Measurements from ENCODE around the gene P2RY11. TPM values are rescaled to one million over a fixed set of nuclear protein-coding genes. Genes with fewer than 3 reads are reported as not detected.

P2RY11 gene
- total and polyA plus RNA-seq, 2 of the 4 experiments (the other 2 are of a cell fraction) = 0.54 to 4.5 TPM

DNA sequence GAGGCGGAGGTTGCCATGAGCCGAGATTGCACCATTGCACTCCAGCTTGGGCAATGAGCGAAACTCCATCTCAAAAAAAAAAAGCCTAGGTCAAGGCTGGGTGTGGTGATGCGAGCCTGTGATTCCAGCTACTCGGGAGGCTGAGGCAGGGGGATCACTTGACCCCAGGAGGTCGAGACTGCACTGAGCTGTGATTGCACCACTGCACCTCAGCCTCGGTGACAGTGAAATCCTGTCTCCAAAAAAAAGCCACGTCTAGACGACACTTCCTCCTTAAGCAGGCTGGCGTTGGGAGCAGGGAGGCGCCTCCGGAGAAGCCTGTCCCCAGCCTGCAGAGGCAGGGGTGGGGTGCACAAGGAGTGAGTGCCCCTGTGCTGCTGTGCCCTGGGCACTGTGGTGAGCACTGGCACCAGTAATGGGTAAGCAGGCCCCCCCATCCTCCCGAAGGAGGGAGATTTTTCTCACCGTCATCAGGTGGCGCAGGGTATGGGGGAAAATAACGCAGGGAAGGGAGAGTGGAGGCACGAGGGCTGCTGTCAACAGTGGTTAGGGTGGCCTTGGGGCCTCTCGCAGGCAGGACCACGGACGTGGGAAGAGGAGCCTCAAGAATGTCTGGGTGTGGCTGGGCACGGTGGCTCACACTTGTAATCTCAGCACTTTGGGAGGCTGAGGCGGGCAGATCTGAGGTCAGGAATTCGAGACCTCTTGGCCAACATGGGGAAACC lies 706 bp downstream of the P2RY11 start:
- no peaks in the 10 kb centered on the region for H3K9me1 ChIP-seq (ENCODE audit: insufficient read depth, low read length)
- H4K5ac ChIP-seq (ENCODE audit: low read depth, low read length) = no peak overlapping the region
- peak overlapping the region; percentile 32 for H2AFZ ChIP-seq (replicated peaks; ENCODE audit: low read length, poor library complexity)
- no peak overlapping the region for H4K91ac ChIP-seq (ENCODE audit: insufficient read depth, low read depth, low read length)
- no peak overlapping the region for H3K23ac ChIP-seq (ENCODE audit: low read depth, low read length)
- H2BK120ac ChIP-seq (ENCODE audit: low read depth, low read length) = no peak overlapping the region
- POLR2A ChIA-PET (ENCODE audit: unreplicated experiment) = interaction anchor here (0.5 to 0.6 kb wide), 2 partner anchors 9 to 30 kb away, joined by 3 to 4 read pairs; no protein-coding TSS in a partner anchor
- H3K4ac ChIP-seq (ENCODE audit: low read depth, low read length) = no peak overlapping the region
- H3K9ac ChIP-seq (ENCODE audit: low read depth, low read length) = no peak overlapping the region
- BruUV-seq (replicated peaks) = no TSS peak
- intact Hi-C loops (cut with micrococcal nuclease) (no loop called here), dilution Hi-C loops (cut with HindIII; ENCODE audit: low sequenced_read_pairs, unreplicated experiment) (no loop called here), in situ Hi-C loops (cut with MboI; ENCODE audit: low sequenced_read_pairs) (no loop called here)
- no peak overlapping the region for H3K4me3 ChIP-seq (ENCODE audit: insufficient read depth, low read depth, low read length)
- no peak overlapping the region for H2BK15ac ChIP-seq (ENCODE audit: low read depth, low read length)
- peak overlapping the region; percentile 14 for H2BK5ac ChIP-seq (ENCODE audit: low read depth, low read length, poor library complexity, severe bottlenecking)
- no peak overlapping the region for H3K18ac ChIP-seq (ENCODE audit: low read depth, low read length)
- no peak overlapping the region for H3K56ac ChIP-seq (ENCODE audit: extremely low read depth, insufficient read depth, low read length)
- H3K36me3 ChIP-seq (ENCODE audit: control insufficient read depth, insufficient read depth, low read length) = peaks cover 67% of the 10 kb centered on the region
- 60% methylated on average over 9 of the region's 23 CpGs; no CpG with 5 or more reads in 1 of the 2 experiments for WGBS, 2 experiments (ENCODE audit: extremely low coverage in 2 of 2, insufficient read length in 1 of 2)
- no peak for DNase-seq
- no peaks in the 10 kb centered on the region for H3K9me3 ChIP-seq (ENCODE audit: control insufficient read depth, insufficient read depth, low read length)
- CTCF ChIA-PET = no interaction called here
- H3K27ac ChIP-seq (ENCODE audit: insufficient read depth, low read length) = no peak overlapping the region
- no peak; the same call in 1 of the 2 replicates for ATAC-seq (ENCODE audit: low read depth)
- H2BK20ac ChIP-seq (ENCODE audit: low read depth, low read length) = no peak overlapping the region
- no peak overlapping the region for H2AK5ac ChIP-seq (ENCODE audit: low read depth, low read length)
- no peak overlapping the region for H3K14ac ChIP-seq (replicated peaks; ENCODE audit: low read depth, low read length)
- peaks cover 16 to 42% of the 10 kb centered on the region in 2 experiments for H3K79me1 ChIP-seq (ENCODE audit: low read depth in 1 of 2, low read length in 2 of 2)
- H3K4me2 ChIP-seq (ENCODE audit: low read depth, low read length) = no peak overlapping the region
- peak overlapping the region in 1 of 2 experiments; percentile 33; a peak in 1 of 4 replicates for H4K8ac ChIP-seq (ENCODE audit: low read depth in 2 of 2, low read length in 2 of 2)
- H3K4me1 ChIP-seq (ENCODE audit: control insufficient read depth, insufficient read depth, low read length) = peaks cover under 1% of the 10 kb centered on the region
- H3K27me3 ChIP-seq (ENCODE audit: control insufficient read depth, insufficient read depth, low read length) = no peaks in the 10 kb centered on the region
- H2AK9ac ChIP-seq (replicated peaks; ENCODE audit: low read depth, low read length, poor library complexity) = peak overlapping the region; percentile 76
- peaks cover 18% of the 10 kb centered on the region for H4K20me1 ChIP-seq (ENCODE audit: insufficient read depth, low read length)
- TF ChIP-seq MAFK (IDR thresholded peaks at IDR 0.05; ENCODE audit: low read depth, low read length) (no peak), RAD21 (IDR thresholded peaks at IDR 0.05; ENCODE audit: low read length) (no peak), CHD1 (IDR thresholded peaks at IDR 0.05; ENCODE audit: low read depth, low read length) (no peak), BHLHE40 (IDR thresholded peaks at IDR 0.05; ENCODE audit: low read depth, low read length) (no peak), MXI1 (IDR thresholded peaks at IDR 0.05; ENCODE audit: borderline replicate concordance, low read depth, low read length) (no peak), MAZ (IDR thresholded peaks at IDR 0.05; ENCODE audit: borderline replicate concordance, low read depth, low read length) (no peak), NFE2L2 (IDR thresholded peaks at IDR 0.05; ENCODE audit: low read depth, low read length) (no peak), FOS (IDR thresholded peaks at IDR 0.05; ENCODE audit: low read depth, low read length) (no peak), CEBPB (IDR thresholded peaks at IDR 0.05; ENCODE audit: low read depth, low read length) (no peak), POLR2A (IDR thresholded peaks at IDR 0.05; ENCODE audit: low read depth, low read length) (no peak), SMC3 (IDR thresholded peaks at IDR 0.05; ENCODE audit: low read depth, low read length) (no peak), RCOR1 (IDR thresholded peaks at IDR 0.05; ENCODE audit: insufficient replicate concordance, low read length) (no peak)
- TF ChIP-seq, protein P1, sequence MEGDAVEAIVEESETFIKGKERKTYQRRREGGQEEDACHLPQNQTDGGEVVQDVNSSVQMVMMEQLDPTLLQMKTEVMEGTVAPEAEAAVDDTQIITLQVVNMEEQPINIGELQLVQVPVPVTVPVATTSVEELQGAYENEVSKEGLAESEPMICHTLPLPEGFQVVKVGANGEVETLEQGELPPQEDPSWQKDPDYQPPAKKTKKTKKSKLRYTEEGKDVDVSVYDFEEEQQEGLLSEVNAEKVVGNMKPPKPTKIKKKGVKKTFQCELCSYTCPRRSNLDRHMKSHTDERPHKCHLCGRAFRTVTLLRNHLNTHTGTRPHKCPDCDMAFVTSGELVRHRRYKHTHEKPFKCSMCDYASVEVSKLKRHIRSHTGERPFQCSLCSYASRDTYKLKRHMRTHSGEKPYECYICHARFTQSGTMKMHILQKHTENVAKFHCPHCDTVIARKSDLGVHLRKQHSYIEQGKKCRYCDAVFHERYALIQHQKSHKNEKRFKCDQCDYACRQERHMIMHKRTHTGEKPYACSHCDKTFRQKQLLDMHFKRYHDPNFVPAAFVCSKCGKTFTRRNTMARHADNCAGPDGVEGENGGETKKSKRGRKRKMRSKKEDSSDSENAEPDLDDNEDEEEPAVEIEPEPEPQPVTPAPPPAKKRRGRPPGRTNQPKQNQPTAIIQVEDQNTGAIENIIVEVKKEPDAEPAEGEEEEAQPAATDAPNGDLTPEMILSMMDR (conservative IDR thresholded peaks at IDR 0.05; ENCODE audit: low read depth, low read length) = no peak
- TF ChIP-seq, protein P2, sequence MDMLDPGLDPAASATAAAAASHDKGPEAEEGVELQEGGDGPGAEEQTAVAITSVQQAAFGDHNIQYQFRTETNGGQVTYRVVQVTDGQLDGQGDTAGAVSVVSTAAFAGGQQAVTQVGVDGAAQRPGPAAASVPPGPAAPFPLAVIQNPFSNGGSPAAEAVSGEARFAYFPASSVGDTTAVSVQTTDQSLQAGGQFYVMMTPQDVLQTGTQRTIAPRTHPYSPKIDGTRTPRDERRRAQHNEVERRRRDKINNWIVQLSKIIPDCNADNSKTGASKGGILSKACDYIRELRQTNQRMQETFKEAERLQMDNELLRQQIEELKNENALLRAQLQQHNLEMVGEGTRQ (IDR thresholded peaks at IDR 0.05; ENCODE audit: low read depth, low read length) = no peak
- TF ChIP-seq, protein P3, sequence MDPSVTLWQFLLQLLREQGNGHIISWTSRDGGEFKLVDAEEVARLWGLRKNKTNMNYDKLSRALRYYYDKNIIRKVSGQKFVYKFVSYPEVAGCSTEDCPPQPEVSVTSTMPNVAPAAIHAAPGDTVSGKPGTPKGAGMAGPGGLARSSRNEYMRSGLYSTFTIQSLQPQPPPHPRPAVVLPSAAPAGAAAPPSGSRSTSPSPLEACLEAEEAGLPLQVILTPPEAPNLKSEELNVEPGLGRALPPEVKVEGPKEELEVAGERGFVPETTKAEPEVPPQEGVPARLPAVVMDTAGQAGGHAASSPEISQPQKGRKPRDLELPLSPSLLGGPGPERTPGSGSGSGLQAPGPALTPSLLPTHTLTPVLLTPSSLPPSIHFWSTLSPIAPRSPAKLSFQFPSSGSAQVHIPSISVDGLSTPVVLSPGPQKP (IDR thresholded peaks at IDR 0.05; ENCODE audit: borderline replicate concordance, low read depth, low read length) = no peak

Data from IMR-90 (cell line).